Measurements from ENCODE around the gene TUBA1C.

TUBA1C gene

DNA sequence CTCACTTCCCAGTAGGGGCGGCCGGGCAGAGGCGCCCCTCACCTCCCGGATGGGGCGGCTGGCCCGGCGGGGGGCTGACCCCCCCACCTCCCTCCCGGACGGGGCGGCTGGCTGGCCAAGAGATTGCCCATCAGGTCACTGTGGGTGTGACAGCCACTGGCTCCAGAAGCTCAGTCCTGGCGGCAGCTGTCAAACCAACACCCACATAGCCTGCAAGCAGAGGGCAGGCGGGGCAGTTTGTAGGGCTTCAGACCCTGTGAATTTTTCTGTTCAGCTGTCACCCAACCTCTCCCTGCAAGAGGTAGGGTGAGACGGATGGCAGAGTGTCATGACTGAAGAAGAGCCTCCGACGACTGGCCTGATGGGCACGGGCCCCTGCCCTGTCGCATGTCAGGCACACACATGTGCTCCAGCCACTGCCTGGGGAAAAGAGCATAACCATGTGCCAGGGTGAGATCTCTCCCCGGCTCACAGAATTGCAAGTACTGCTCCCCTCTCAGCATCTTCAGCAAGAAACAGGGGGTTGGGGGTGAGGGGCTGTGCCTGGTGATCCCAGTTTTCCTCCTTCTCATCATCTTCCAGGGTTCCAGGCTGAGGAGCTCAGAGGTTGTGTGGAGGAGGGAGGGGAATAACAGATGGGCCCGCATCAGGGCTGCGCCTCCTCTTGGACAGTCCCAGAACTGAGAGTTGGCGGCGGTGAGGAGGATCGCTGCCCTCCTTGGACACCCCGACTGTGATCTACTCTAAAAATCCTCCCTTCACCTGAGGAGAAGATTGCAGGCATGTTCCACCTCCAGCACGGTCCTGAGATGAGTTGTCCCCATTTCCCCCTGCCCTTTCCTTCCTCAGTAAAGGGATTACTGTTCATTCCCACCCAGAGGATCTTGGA lies 18.9 kb downstream of the TUBA1C start:
- no peak for DNase-seq (ENCODE audit: low read depth)

GRCh38 chr12:49284672-49285071 lies 19.8 kb downstream of the TUBA1C start:
- DNase-seq (ENCODE audit: low read depth), result no peak

DNA sequence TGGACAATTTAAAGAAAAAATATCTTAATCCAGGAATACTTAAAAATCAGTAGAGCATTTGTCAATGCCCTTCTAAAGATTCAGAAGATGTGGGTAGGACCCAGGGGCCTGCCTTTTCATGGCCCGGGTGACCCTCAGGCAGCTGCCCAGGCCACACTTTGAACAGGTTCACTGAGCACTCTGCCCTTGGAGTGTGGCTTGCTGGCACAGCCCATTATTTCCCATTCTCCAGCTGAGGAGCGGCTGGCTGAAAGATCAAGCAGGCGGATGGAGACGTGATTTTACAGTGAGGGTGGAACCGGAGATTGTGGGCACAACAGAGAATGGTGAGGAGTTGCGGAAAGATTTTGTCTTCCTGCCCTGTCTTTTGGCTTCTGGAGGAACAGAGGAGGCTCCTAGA lies 23.0 kb downstream of the TUBA1C start:
- DNase-seq (ENCODE audit: low read depth), result no peak

- peak; percentile 34 for DNase-seq (ENCODE audit: low read depth)
Measured at GRCh38 chr12:49288412-49288853, 23.6 kb downstream of the TUBA1C start.

DNA sequence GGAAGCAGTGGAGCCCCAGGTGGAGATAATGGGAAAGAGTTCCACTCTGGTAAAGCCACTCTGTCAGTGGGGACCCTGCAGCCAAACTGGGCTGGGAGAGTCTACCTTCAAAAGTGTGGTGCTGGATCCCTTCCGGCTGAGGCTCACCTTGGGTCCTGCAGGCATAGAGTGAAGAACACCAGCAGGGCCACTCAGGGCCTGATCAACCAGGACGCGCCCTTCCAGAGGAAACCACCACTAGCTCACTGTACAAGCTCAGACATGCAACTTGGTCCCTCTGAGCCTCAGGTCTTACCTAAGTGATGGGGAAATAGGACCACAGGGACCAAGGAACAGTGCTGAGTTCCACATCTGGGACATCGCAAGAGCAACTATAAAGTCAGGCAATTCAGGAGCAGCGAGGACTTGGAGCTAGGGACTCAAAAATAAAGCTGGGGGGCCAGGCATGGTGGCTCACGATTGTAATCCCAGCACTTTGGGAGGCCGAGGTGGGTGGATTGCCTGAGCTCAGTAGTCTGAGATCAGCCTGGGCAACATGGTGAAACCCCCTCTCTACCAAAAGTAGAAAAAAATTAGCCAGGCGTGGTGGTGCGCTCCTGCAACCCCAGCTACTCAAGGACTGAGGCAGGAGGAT lies 24.2 kb downstream of the TUBA1C start:
- no peak for DNase-seq (ENCODE audit: low read depth)

DNA sequence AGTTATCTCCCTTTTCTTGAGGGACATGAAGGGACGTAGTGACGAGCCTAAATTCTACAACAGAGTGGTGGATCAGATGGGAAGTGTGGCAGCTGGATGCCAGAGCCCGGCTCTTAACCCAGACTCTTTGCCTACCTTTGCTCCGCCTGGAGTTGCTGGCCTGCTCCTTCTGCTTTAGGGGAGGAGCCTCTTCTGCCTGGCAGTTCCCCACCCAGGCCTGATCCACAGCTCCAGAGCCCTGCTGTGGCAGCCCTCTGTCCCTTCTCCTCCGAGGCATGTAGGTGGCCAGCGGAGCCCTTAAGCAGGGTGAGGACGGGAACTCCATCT lies 27.8 kb downstream of the TUBA1C start:
- DNase-seq (ENCODE audit: low read depth), result no peak

GRCh38 chr12:49293056-49293956 lies 28.4 kb downstream of the TUBA1C start:
- no peak for DNase-seq (ENCODE audit: low read depth)

GRCh38 chr12:49294086-49294803 lies 29.4 kb downstream of the TUBA1C start:
- no peak for DNase-seq (ENCODE audit: low read depth)

DNA sequence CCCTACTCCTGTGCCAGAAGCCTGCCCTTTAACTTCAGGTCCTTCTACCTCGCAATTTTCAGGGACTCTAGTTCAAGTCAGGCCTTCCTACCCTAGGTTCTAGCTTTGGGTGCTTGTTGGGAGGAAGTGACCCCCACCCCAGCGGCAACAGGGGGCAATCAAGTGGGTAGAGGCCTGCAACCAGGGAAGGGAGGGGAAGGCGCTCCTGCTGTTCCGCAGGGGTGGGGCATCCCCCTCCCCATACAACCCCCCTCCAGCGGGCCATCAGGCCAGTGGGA lies 29.9 kb downstream of the TUBA1C start:
- DNase-seq (ENCODE audit: low read depth), result no peak

- DNase-seq (ENCODE audit: low read depth), result no peak
Measured at GRCh38 chr12:49295082-49295936, 30.4 kb downstream of the TUBA1C start, which contains the start of gene PRPH. TSS of gene PRPH (plus strand) at chr12:49295147. CDS start at chr12:49295201, 54 bp downstream.

- DNase-seq (ENCODE audit: low read depth), result no peak
Measured at GRCh38 chr12:49296034-49296835, 31.4 kb downstream of the TUBA1C start.

GRCh38 chr12:49296836-49297694 lies 32.2 kb downstream of the TUBA1C start:
- no peak for DNase-seq (ENCODE audit: low read depth)

GRCh38 chr12:49297695-49298060 lies 32.8 kb downstream of the TUBA1C start:
- DNase-seq (ENCODE audit: low read depth), result no peak

- DNase-seq (ENCODE audit: low read depth), result no peak
Measured at GRCh38 chr12:49298160-49298559, 33.3 kb downstream of the TUBA1C start.

GRCh38 chr12:49301760-49302159 lies 36.9 kb downstream of the TUBA1C start:
- DNase-seq (ENCODE audit: low read depth), result peak; percentile 52

DNA sequence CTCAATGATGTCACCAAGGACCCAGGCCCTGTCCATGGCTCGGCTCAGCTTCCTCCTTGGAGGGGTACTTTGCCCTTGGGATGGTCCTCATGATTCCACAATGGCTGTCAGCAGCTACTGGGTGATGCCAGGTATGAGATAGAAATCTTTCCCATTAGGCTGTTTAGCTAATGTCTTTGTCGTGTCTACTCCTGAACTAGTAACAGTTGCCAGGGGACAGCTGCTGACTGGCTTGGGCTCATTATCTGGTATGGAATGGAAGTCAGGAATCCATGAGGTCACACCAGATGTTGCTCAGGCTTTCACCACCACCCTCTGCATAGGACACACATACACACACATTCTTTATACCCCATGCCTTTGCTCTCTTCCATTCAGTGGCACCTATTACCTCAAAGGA lies 39.3 kb downstream of the TUBA1C start:
- peak; percentile 36 for DNase-seq (ENCODE audit: low read depth)

GRCh38 chr12:49305762-49306510 lies 41.1 kb downstream of the TUBA1C start:
- DNase-seq (ENCODE audit: low read depth), result no peak

DNA sequence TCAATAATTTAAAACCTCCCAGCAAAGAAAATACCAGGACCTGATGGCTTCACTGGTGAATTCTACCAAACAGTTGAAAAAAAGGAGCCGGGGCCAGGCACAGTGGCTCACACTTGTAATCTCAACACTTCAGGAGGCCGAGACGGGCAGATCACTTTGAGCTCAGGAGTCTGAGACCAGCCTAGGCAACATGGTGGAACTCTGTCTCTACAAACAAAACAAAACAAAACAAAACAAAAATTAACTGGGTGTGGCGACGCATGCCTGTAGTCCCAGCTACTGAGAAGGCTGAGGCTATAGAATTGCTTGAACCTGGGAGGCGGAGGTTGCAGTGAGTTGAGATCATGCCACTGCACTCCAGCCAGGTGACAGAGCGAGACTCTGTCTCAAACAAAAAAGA lies 44.5 kb downstream of the TUBA1C start:
- DNase-seq (ENCODE audit: low read depth), result no peak

Measured in amniotic epithelial cell (primary cell).